GM20000 (cell line): ENCODE measurements around the gene CHRNB4.

Experiments used
- DNase-seq: peaks from one replicate; pipeline ENCODE4 v3.0.0; 2012; ENCODE audit warnings: low spot score
- CTCF ChIP-seq: IDR thresholded peaks from 2 replicates; pipeline ENCODE4 v1.5.1; 2012; ENCODE audit warnings: mild to moderate bottlenecking, control low read depth; ENCODE audit errors: extremely low read depth, missing control alignments

CHRNB4 gene

GRCh38 chr15:78651930-78652615 is 11.1 kb upstream of the CHRNB4 start:
- TF ChIP-seq CTCF = no peak
- no peak for DNase-seq

GRCh38 chr15:78651007-78651406 is 10.0 kb upstream of the CHRNB4 start:
- DNase-seq = no peak
- TF ChIP-seq CTCF = no peak

GRCh38 chr15:78650022-78650421 is 9.0 kb upstream of the CHRNB4 start:
- no peak for DNase-seq
- TF ChIP-seq CTCF = no peak

- no peak for TF ChIP-seq CTCF
- no peak for DNase-seq
Observed at GRCh38 chr15:78645009-78645408, 4.0 kb upstream of the CHRNB4 start.

GRCh38 chr15:78642331-78642730 is 1.3 kb upstream of the CHRNB4 start:
- no peak for DNase-seq
- TF ChIP-seq CTCF = no peak

- TF ChIP-seq CTCF = no peak
- no peak for DNase-seq
Observed at GRCh38 chr15:78641749-78642275, 802 bp upstream of the CHRNB4 start.

GRCh38 chr15:78640527-78641101 is 396 bp downstream of the CHRNB4 start:
- no peak for DNase-seq
- no peak for TF ChIP-seq CTCF
